ENCODE measurements around the gene USP9X.
"Not testable (repeated sequence)": the region's sequence is repeated elsewhere in the genome, so short reads cannot be mapped to it uniquely, and the experiment has no call there.

Gene USP9X

GRCh38 chrX:41108007-41108406 lies 22.8 kb downstream of the USP9X start:
- Histone ChIP-seq H3K27me3 (ENCODE audit: control insufficient read depth, insufficient read depth, low read length) (no peaks in the 10 kb centered on the region), H3K9ac (no peak overlapping the region), H3K4me2 (ENCODE audit: low read length) (no peak overlapping the region), H3K4me3 (ENCODE audit: low read depth, low read length) (no peak overlapping the region), H3K36me3 (ENCODE audit: control insufficient read depth, insufficient read depth, low read length) (no peaks in the 10 kb centered on the region), H3K79me2 (peaks cover 18% of the 10 kb centered on the region), H3K9me3 (ENCODE audit: control insufficient read depth, low read length) (no peaks in the 10 kb centered on the region), H3K27ac (no peak overlapping the region), H2AFZ (no peak overlapping the region), H3K4me1 (peaks cover 3% of the 10 kb centered on the region)
- no peak for TF ChIP-seq CTCF (IDR thresholded peaks at IDR 0.05)

- Histone ChIP-seq H3K9me3 (ENCODE audit: control insufficient read depth, low read length) (no peaks in the 10 kb centered on the region), H3K4me1 (peaks cover 3% of the 10 kb centered on the region), H3K4me3 (ENCODE audit: low read depth, low read length) (no peak overlapping the region), H2AFZ (no peak overlapping the region), H3K79me2 (peaks cover 18% of the 10 kb centered on the region), H3K9ac (no peak overlapping the region), H3K4me2 (ENCODE audit: low read length) (no peak overlapping the region), H3K27me3 (ENCODE audit: control insufficient read depth, insufficient read depth, low read length) (no peaks in the 10 kb centered on the region), H3K36me3 (ENCODE audit: control insufficient read depth, insufficient read depth, low read length) (no peaks in the 10 kb centered on the region), H3K27ac (no peak overlapping the region)
- TF ChIP-seq CTCF (IDR thresholded peaks at IDR 0.05), result no peak
These were observed 23.4 kb downstream of the USP9X start for GRCh38 chrX:41108463-41109205.

- H3K9ac ChIP-seq, result no peak overlapping the region
- no peaks in the 10 kb centered on the region for H3K27me3 ChIP-seq (ENCODE audit: control insufficient read depth, insufficient read depth, low read length)
- H3K79me2 ChIP-seq, result peaks cover 19% of the 10 kb centered on the region
- H3K9me3 ChIP-seq (ENCODE audit: control insufficient read depth, low read length), result no peaks in the 10 kb centered on the region
- H3K4me1 ChIP-seq, result peaks cover 7% of the 10 kb centered on the region
- TF ChIP-seq CTCF (IDR thresholded peaks at IDR 0.05), result no peak
- no peak overlapping the region for H2AFZ ChIP-seq
- H3K4me3 ChIP-seq (ENCODE audit: low read depth, low read length), result no peak overlapping the region
- no peaks in the 10 kb centered on the region for H3K36me3 ChIP-seq (ENCODE audit: control insufficient read depth, insufficient read depth, low read length)
- peak overlapping the region; percentile 12 for H3K4me2 ChIP-seq (ENCODE audit: low read length)
- H3K27ac ChIP-seq, result no peak overlapping the region
These were observed 25.8 kb downstream of the USP9X start for GRCh38 chrX:41110801-41111625.

- not testable (repeated sequence) for H3K27ac ChIP-seq; H3K27me3 ChIP-seq (ENCODE audit: control insufficient read depth, insufficient read depth, low read length); H3K9me3 ChIP-seq (ENCODE audit: control insufficient read depth, low read length); H3K9ac ChIP-seq; H2AFZ ChIP-seq; H3K36me3 ChIP-seq (ENCODE audit: control insufficient read depth, insufficient read depth, low read length); H3K4me2 ChIP-seq (ENCODE audit: low read length); H3K4me1 ChIP-seq; H3K4me3 ChIP-seq (ENCODE audit: low read depth, low read length)
- TF ChIP-seq CTCF (IDR thresholded peaks at IDR 0.05), result peak; percentile 79
- peaks cover 16% of the 10 kb centered on the region for H3K79me2 ChIP-seq
These were observed 29.8 kb downstream of the USP9X start for GRCh38 chrX:41115104-41115425.
